LNCAP (cell line): ENCODE data around the gene FAM20C.

Experiments used
- CTCF ChIP-seq: fragments of 450-650 bp; IDR thresholded peaks from 2 replicates; pipeline ENCODE4 v1.5.1; 2017; ENCODE audit warnings: mild to moderate bottlenecking

Gene FAM20C

DNA sequence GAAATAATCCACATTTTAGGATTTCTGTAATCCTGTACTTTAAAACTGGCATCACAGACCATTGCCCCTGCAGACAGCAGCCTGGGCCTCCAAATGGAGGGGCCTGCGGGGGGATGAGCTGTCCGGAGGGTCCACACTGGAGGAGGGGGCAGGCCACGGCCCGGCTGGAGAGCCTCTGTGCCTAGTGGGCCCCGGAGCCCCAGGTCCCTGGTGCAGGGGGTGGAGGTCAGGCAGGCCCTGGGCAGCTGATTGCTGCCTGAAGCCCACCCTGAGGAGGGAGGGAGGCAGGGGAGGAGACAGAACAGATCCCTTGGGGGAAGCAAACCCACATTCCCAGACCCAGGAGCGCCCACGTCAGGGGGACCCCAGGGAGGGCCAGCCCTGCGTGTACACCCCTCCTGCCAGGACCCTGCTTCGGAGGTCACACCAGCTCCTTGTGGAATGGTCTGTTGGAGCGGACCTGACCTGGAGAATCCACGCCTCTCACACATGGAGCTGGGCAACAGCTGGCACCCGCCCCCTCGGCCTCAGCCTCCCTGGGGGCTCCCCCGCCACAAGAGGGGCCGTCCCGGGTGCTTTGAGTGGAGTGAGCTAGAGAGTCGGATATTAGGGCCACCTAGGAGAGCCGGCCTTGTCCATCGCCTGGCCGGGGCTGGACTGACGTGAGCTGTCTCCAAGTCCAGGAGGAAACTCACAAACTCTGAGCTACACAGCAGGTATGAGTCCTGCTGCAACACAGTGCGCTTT, 12.2 kb upstream of the FAM20C start:
- no peak for TF ChIP-seq CTCF

DNA sequence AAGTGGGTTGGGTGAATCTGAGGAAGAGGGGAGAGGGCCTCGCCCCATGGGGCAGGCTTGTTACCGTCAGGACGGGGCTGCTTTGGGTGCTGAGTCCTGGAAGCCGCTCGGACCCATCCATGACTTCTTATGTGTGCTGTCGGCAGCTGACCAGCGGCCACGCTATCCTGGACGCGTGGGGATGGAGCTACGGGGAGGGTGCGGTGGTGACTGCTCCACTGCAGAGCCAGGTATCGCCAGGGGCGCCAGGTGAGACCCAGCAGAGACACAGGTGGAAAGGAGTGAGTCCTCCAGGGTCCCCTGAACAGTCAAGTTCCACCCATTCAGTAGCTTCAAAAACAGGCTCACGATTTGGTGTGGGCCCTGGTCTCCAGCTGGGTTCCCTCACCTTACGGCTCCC, 10.6 kb upstream of the FAM20C start:
- TF ChIP-seq CTCF, result no peak

DNA sequence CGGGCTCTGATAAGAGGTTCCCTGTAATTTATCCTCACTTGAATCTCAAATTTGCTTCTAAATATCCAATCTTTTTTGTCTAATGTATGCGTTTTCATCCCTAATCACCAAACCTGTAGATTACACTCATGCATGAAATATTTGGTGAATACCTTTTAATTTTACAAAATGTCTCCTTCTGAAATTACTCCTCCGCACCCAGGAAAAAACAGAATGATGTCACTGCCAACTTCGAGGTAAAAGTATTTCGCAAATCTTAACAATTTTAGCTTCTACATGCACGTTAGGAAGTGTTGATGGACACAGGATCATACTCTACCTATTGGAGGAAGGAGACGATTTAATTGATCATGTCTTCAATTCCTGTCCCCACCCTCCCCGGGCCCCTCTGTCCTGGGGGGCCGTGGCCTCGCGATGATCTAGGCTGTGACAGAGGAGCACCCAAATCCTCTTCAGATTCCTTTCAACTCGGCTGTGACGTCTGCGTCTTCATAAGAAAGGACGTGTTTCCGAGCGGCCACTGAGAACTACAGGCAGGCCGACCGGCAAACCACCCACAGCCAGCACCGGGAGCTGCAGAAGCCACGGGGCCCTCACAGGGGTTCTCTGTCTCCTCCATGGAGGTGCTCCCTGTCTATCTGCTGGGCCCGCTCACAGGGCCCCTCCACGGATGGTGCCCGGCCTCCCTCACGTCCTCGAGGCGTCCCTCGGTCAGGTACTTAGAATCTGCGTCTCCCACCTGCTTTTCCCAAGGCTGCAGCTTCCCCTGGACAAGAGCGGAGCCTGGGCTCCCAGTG, 8.7 kb upstream of the FAM20C start:
- no peak for TF ChIP-seq CTCF

- no peak for TF ChIP-seq CTCF
Measured at GRCh38 chr7:184294-185264, 7.8 kb upstream of the FAM20C start.

GRCh38 chr7:186516-187113, 5.8 kb upstream of the FAM20C start:
- no peak for TF ChIP-seq CTCF

DNA sequence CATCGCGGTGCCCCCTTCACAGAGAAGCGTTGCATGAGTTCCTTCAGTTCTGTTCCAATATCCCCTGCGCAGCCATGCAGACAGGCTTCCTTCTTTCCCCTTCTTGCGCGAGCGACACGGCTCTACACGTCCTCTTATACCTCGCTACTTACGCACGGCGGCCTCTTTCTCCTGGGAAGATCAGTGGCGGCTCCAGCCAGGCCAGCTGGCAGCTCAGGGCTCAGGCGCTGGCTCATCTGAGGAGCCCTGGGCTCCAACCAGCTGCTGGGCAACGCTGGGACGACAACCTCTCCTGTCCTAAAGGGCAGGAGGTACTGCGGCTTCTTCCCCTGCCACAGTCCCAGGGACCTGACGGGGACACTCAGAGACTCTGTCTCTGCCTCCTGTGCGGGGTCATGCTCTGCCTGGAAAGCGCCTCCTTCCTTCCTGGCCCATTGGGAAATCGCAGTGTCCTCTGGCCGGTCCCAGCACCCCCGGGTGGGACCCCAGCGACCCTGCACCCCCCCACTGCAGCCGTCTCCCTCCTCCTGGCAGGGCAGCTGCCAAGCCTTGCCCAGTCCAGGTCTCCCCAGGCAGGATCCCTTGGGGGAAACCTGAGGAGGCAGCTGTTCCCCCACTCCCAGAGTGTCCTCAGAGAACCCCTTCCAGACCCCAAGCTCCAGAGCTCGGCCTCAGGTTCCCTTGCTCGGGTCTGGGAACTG, 5.0 kb upstream of the FAM20C start:
- TF ChIP-seq CTCF, result no peak
